ENCODE results near the gene TBRG1. TPM values are rescaled to one million over a fixed set of nuclear protein-coding genes. Genes with fewer than 3 reads are reported as not detected.
A peak's percentile ranks its signal among the peaks of the same experiment; 100 is the strongest.

The TBRG1 gene
- polyA plus RNA-seq, 1 donor (not counting 4 experiments of a cell fraction or from before 2014, with no cell fraction given), result 40.2 TPM

GRCh38 chr11:124584681-124585372 is 37.8 kb upstream of the TBRG1 start:
- Histone ChIP-seq H2AFZ (ENCODE audit: control insufficient read depth, low read length) (no peak overlapping the region), H3K4me3 (ENCODE audit: control insufficient read depth in 2 of 3, extremely low read depth in 1 of 3, insufficient read depth in 2 of 3, low read depth in 1 of 3, low read length in 3 of 3) (no peak overlapping the region), H3K4me2 (ENCODE audit: control insufficient read depth, extremely low read depth, insufficient read depth, low read depth, low read length) (no peak overlapping the region), H3K9me3 (ENCODE audit: control insufficient read depth, low read depth, low read length) (no peaks in the 10 kb centered on the region), H3K79me2 (ENCODE audit: control insufficient read depth, insufficient read depth, low read length) (no peaks in the 10 kb centered on the region), H3K27ac (ENCODE audit: control insufficient read depth, insufficient read depth, low read length) (no peak overlapping the region), H3K27me3 (ENCODE audit: control insufficient read depth, extremely low read depth, insufficient read depth, low read length) (no peaks in the 10 kb centered on the region), H3K9me1 (ENCODE audit: control insufficient read depth, extremely low read depth, insufficient read depth, low read length) (no peaks in the 10 kb centered on the region), H3K36me3 (ENCODE audit: control insufficient read depth in 2 of 2, extremely low read depth in 1 of 2, insufficient read depth in 2 of 2, low read length in 2 of 2) (no peaks in the 10 kb centered on the region), H4K20me1 (ENCODE audit: control insufficient read depth, extremely low read depth, insufficient read depth, low read length) (no peaks in the 10 kb centered on the region), H3K9ac (ENCODE audit: control insufficient read depth, extremely low read depth, insufficient read depth, low read length) (no peak overlapping the region), H3K4me1 (ENCODE audit: control insufficient read depth, extremely low read depth, insufficient read depth, low read length) (no peaks in the 10 kb centered on the region)
- no peak for DNase-seq (ENCODE audit: low read depth, low spot score)
- no peak for FAIRE-seq
- TF ChIP-seq CTCF (optimal IDR thresholded peaks at IDR 0.05 in 1 of 3, IDR thresholded peaks at IDR 0.05 in 1 of 3, conservative IDR thresholded peaks at IDR 0.05 in 1 of 3; ENCODE audit: extremely low read depth in 1 of 3, insufficient read depth in 2 of 3, low read length in 3 of 3), result no peak
- TF ChIP-seq EZH2 (IDR thresholded peaks at IDR 0.05; ENCODE audit: low read length), result no peak
- dilution Hi-C loops (cut with MboI; ENCODE audit: extremely low pct_ligation_motif_present, low sequenced_read_pairs), result no loop called here

DNA sequence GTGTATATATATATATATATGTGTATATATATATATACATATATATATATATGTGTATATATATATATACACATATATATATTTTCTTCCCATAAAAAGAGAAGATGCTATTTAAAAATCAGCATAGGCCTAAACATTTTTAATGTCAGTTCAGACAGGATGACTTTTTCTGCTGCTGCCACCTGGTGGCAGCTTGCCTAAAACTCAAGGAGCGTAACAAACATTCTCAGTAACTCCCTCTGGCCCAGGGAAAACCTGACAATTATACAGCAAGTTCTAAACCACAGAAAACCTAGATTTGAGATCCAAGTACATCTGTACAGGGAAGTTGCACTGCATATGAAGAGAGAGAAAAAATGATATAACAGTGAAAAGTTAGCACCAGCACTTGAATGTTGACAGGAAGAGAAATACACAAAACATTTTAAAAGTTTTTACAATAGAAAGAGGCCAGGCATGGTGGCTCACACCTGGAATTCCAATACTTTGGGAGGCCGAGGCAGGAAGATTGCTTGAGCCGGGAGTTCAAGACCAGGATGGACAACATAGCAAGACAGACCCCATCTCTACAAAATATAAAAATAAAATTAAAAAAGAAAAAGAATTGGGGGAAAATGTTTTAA is 36.3 kb upstream of the TBRG1 start:
- H3K4me1 ChIP-seq (ENCODE audit: control insufficient read depth, extremely low read depth, insufficient read depth, low read length), result no peaks in the 10 kb centered on the region
- H4K20me1 ChIP-seq (ENCODE audit: control insufficient read depth, extremely low read depth, insufficient read depth, low read length), result no peaks in the 10 kb centered on the region
- H3K4me2 ChIP-seq (ENCODE audit: control insufficient read depth, extremely low read depth, insufficient read depth, low read depth, low read length), result no peak overlapping the region
- no peak overlapping the region for H3K9ac ChIP-seq (ENCODE audit: control insufficient read depth, extremely low read depth, insufficient read depth, low read length)
- no peak overlapping the region for H3K27ac ChIP-seq (ENCODE audit: control insufficient read depth, insufficient read depth, low read length)
- H3K27me3 ChIP-seq (ENCODE audit: control insufficient read depth, extremely low read depth, insufficient read depth, low read length), result no peaks in the 10 kb centered on the region
- H2AFZ ChIP-seq (ENCODE audit: control insufficient read depth, low read length), result no peak overlapping the region
- H3K36me3 ChIP-seq (ENCODE audit: control insufficient read depth in 2 of 2, extremely low read depth in 1 of 2, insufficient read depth in 2 of 2, low read length in 2 of 2), result no peaks in the 10 kb centered on the region
- H3K9me3 ChIP-seq (ENCODE audit: control insufficient read depth, low read depth, low read length), result no peaks in the 10 kb centered on the region
- no peak for TF ChIP-seq EZH2 (IDR thresholded peaks at IDR 0.05; ENCODE audit: low read length)
- TF ChIP-seq CTCF (optimal IDR thresholded peaks at IDR 0.05 in 1 of 3, IDR thresholded peaks at IDR 0.05 in 1 of 3, conservative IDR thresholded peaks at IDR 0.05 in 1 of 3; ENCODE audit: extremely low read depth in 1 of 3, insufficient read depth in 2 of 3, low read length in 3 of 3), result peak; percentile 51 to 63 (median 59)
- no peaks in the 10 kb centered on the region for H3K9me1 ChIP-seq (ENCODE audit: control insufficient read depth, extremely low read depth, insufficient read depth, low read length)
- H3K79me2 ChIP-seq (ENCODE audit: control insufficient read depth, insufficient read depth, low read length), result no peaks in the 10 kb centered on the region
- no peak overlapping the region for H3K4me3 ChIP-seq (ENCODE audit: control insufficient read depth in 2 of 3, extremely low read depth in 1 of 3, insufficient read depth in 2 of 3, low read depth in 1 of 3, low read length in 3 of 3)
- FAIRE-seq, result peak; percentile 59
- dilution Hi-C loops (cut with MboI; ENCODE audit: extremely low pct_ligation_motif_present, low sequenced_read_pairs), result no loop called here
- no peak for DNase-seq (ENCODE audit: low read depth, low spot score)

All from keratinocyte (primary cell).